Measurements from ENCODE around the gene PEBP1. TPM values are rescaled to one million over a fixed set of nuclear protein-coding genes. Genes with fewer than 3 reads are reported as not detected.
A peak's percentile ranks its signal among the peaks of the same experiment; 100 is the strongest.

The PEBP1 gene
- total RNA-seq, 5 donors from 2014 or later (not counting 1 experiment from before 2014, with no cell fraction given) = 86.4 to 107 (median 97.3) TPM

- ATAC-seq (replicated peaks in 1 of 4) = no peak
- Histone ChIP-seq H3K27ac (ENCODE audit: low read length) (no peak overlapping the region), H3K4me1 (ENCODE audit: control insufficient read depth in 1 of 2, extremely low read depth in 1 of 2, insufficient read depth in 2 of 2, low read length in 2 of 2) (peaks cover 0 to 5% of the 10 kb centered on the region in 2 experiments), H3K4me3 (ENCODE audit: control insufficient read depth in 1 of 2, extremely low read depth in 1 of 2, low read length in 1 of 2) (no peak overlapping the region), H3K9me3 (no peaks in the 10 kb centered on the region), H3K36me3 (ENCODE audit: control insufficient read depth in 2 of 2, extremely low read depth in 1 of 2, insufficient read depth in 1 of 2, low read length in 1 of 2) (no peaks in the 10 kb centered on the region), H3K27me3 (replicated peaks in 1 of 2; ENCODE audit: control insufficient read depth in 2 of 2, extremely low read depth in 1 of 2, insufficient read depth in 2 of 2, low read length in 1 of 2) (peaks cover 0 to 14% of the 10 kb centered on the region in 2 experiments)
- H3K4me3 Mint-ChIP-seq = no peak overlapping the region
- DNase-seq = no peak
- no CpG with 5 or more reads among the region's 1 CpG for WGBS (ENCODE audit: insufficient coverage)
- no peaks in the 10 kb centered on the region for H3K9me3 Mint-ChIP-seq
- no peak overlapping the region for H3K27ac Mint-ChIP-seq
- H3K4me1 Mint-ChIP-seq = peaks cover 4 to 6% (median 4%) of the 10 kb centered on the region in 3 donors
- peaks cover 4 to 14% of the 10 kb centered on the region in 2 donors for H3K27me3 Mint-ChIP-seq
- POLR2A ChIA-PET = no interaction called here
- CTCF ChIA-PET = interaction anchor here (0.6 kb wide), 2 partner anchors 22 to 904 kb away, joined by 3 to 6 read pairs; no protein-coding TSS in a partner anchor
- no peaks in the 10 kb centered on the region for H3K36me3 Mint-ChIP-seq
These were observed 26.8 kb upstream of the PEBP1 start for GRCh38 chr12:118109088-118109487.

- H3K4me1 Mint-ChIP-seq = peaks cover 7 to 12% (median 8%) of the 10 kb centered on the region in 3 donors
- ATAC-seq (replicated peaks in 1 of 4) (no peak), DNase-seq (no peak)
- Histone ChIP-seq H3K9me3 (no peaks in the 10 kb centered on the region), H3K27me3 (replicated peaks in 1 of 2; ENCODE audit: control insufficient read depth in 2 of 2, extremely low read depth in 1 of 2, insufficient read depth in 2 of 2, low read length in 1 of 2) (no peaks in the 10 kb centered on the region), H3K36me3 (ENCODE audit: control insufficient read depth in 2 of 2, extremely low read depth in 1 of 2, insufficient read depth in 1 of 2, low read length in 1 of 2) (peaks cover 0 to 5% of the 10 kb centered on the region in 2 donors), H3K4me1 (ENCODE audit: control insufficient read depth in 1 of 2, extremely low read depth in 1 of 2, insufficient read depth in 2 of 2, low read length in 2 of 2) (peaks cover 0 to 2% of the 10 kb centered on the region in 2 experiments), H3K4me3 (ENCODE audit: control insufficient read depth in 1 of 2, extremely low read depth in 1 of 2, low read length in 1 of 2) (no peak overlapping the region), H3K27ac (ENCODE audit: low read length) (no peak overlapping the region)
- H3K4me3 Mint-ChIP-seq = no peak overlapping the region
- no peaks in the 10 kb centered on the region for H3K9me3 Mint-ChIP-seq
- POLR2A ChIA-PET = no interaction called here
- peaks cover 3% of the 10 kb centered on the region for H3K36me3 Mint-ChIP-seq
- no peak overlapping the region for H3K27ac Mint-ChIP-seq
- CTCF ChIA-PET = interaction anchor here (0.7 to 2.3 kb wide), 5 partner anchors 9 to 256 kb away, joined by 3 to 22 read pairs (median 4); partner anchors contain the start of genes PEBP1 (in 1 of the 2) and SUDS3 (in 1 of the 2)
- H3K27me3 Mint-ChIP-seq = no peaks in the 10 kb centered on the region
- 93% methylated on average over 9 of the region's 10 CpGs for WGBS (ENCODE audit: insufficient coverage)
These were observed 16.5 kb upstream of the PEBP1 start for GRCh38 chr12:118119449-118119879.

- peaks cover 7 to 12% (median 8%) of the 10 kb centered on the region in 3 donors for H3K4me1 Mint-ChIP-seq
- H3K4me3 Mint-ChIP-seq = no peak overlapping the region
- H3K27me3 Mint-ChIP-seq = no peaks in the 10 kb centered on the region
- no peaks in the 10 kb centered on the region for H3K9me3 ChIP-seq
- ATAC-seq (replicated peaks in 1 of 4) = peak; percentile 56 to 83 (median 72)
- no peaks in the 10 kb centered on the region for H3K9me3 Mint-ChIP-seq
- 11% methylated on average over 6 of the region's 8 CpGs for WGBS (ENCODE audit: insufficient coverage)
- peaks cover 0 to 2% of the 10 kb centered on the region in 2 experiments for H3K4me1 ChIP-seq (ENCODE audit: control insufficient read depth in 1 of 2, extremely low read depth in 1 of 2, insufficient read depth in 2 of 2, low read length in 2 of 2)
- no peak overlapping the region for H3K4me3 ChIP-seq (ENCODE audit: control insufficient read depth in 1 of 2, extremely low read depth in 1 of 2, low read length in 1 of 2)
- H3K36me3 ChIP-seq (ENCODE audit: control insufficient read depth in 2 of 2, extremely low read depth in 1 of 2, insufficient read depth in 1 of 2, low read length in 1 of 2) = peaks cover 0 to 5% of the 10 kb centered on the region in 2 donors
- no peaks in the 10 kb centered on the region for H3K27me3 ChIP-seq (replicated peaks in 1 of 2; ENCODE audit: control insufficient read depth in 2 of 2, extremely low read depth in 1 of 2, insufficient read depth in 2 of 2, low read length in 1 of 2)
- peak in 32 of 35 experiments; percentile 16 to 76 (median 48) for DNase-seq
- ChIA-PET CTCF (interaction anchor here (0.6 to 2.3 kb wide), 11 partner anchors 15 to 543 kb away, joined by 3 to 22 read pairs (median 5); partner anchors contain the start of genes PEBP1 (in 2 of the 2), TAOK3 (in 2 of the 2), SUDS3 (in 1 of the 2) and WSB2 (in 1 of the 2)), POLR2A (no interaction called here)
- peak overlapping the region; percentile 80 to 86 for H3K27ac Mint-ChIP-seq
- H3K36me3 Mint-ChIP-seq = no peaks in the 10 kb centered on the region
- H3K27ac ChIP-seq (ENCODE audit: low read length) = peak overlapping the region; percentile 78
These were observed 15.2 kb upstream of the PEBP1 start for GRCh38 chr12:118120579-118121363.

- Mint-ChIP-seq H3K27me3 (no peaks in the 10 kb centered on the region), H3K36me3 (no peaks in the 10 kb centered on the region), H3K9me3 (no peaks in the 10 kb centered on the region), H3K4me1 (peaks cover 7 to 12% (median 8%) of the 10 kb centered on the region in 3 donors), H3K27ac (no peak overlapping the region), H3K4me3 (no peak overlapping the region)
- POLR2A ChIA-PET = no interaction called here
- Histone ChIP-seq H3K9me3 (no peaks in the 10 kb centered on the region), H3K27me3 (replicated peaks in 1 of 2; ENCODE audit: control insufficient read depth in 2 of 2, extremely low read depth in 1 of 2, insufficient read depth in 2 of 2, low read length in 1 of 2) (no peaks in the 10 kb centered on the region), H3K27ac (ENCODE audit: low read length) (no peak overlapping the region), H3K4me1 (ENCODE audit: control insufficient read depth in 1 of 2, extremely low read depth in 1 of 2, insufficient read depth in 2 of 2, low read length in 2 of 2) (peaks cover 0 to 2% of the 10 kb centered on the region in 2 experiments), H3K36me3 (ENCODE audit: control insufficient read depth in 2 of 2, extremely low read depth in 1 of 2, insufficient read depth in 1 of 2, low read length in 1 of 2) (no peaks in the 10 kb centered on the region), H3K4me3 (ENCODE audit: control insufficient read depth in 1 of 2, extremely low read depth in 1 of 2, low read length in 1 of 2) (no peak overlapping the region)
- no peak for ATAC-seq (replicated peaks in 1 of 4)
- DNase-seq = no peak
- no CpG with 5 or more reads among the region's 6 CpGs for WGBS (ENCODE audit: insufficient coverage)
- CTCF ChIA-PET = interaction anchor here (1.1 to 1.7 kb wide), 3 partner anchors 13 to 254 kb away, joined by 4 to 13 read pairs (median 4); partner anchors contain the start of gene PEBP1 (in 1 of the 2)
These were observed 13.7 kb upstream of the PEBP1 start for GRCh38 chr12:118122264-118122663.

GRCh38 chr12:118124333-118124874, 11.5 kb upstream of the PEBP1 start:
- no peak for ATAC-seq (replicated peaks in 1 of 4)
- WGBS (ENCODE audit: insufficient coverage) = no CpG with 5 or more reads among the region's 5 CpGs
- POLR2A ChIA-PET = interaction anchor here in 1 of 2 donors (0.5 to 0.6 kb wide), 2 partner anchors 16 to 281 kb away, joined by 3 to 4 read pairs; no protein-coding TSS in a partner anchor

GRCh38 chr12:118125743-118126118, 10.2 kb upstream of the PEBP1 start:
- DNase-seq (no peak), ATAC-seq (replicated peaks in 1 of 4) (no peak)
- ChIA-PET POLR2A (no interaction called here), CTCF (interaction anchor here in 1 of 2 donors (0.6 kb wide), 1 partner anchor 44 kb away, joined by 4 read pairs; no protein-coding TSS in a partner anchor)
- 67% methylated on average over 1 of the region's 4 CpGs for WGBS (ENCODE audit: insufficient coverage)
- Mint-ChIP-seq H3K36me3 (no peaks in the 10 kb centered on the region), H3K4me3 (no peak overlapping the region), H3K9me3 (no peaks in the 10 kb centered on the region), H3K27ac (no peak overlapping the region), H3K4me1 (peaks cover under 1 to 7% (median 3%) of the 10 kb centered on the region in 3 donors), H3K27me3 (no peaks in the 10 kb centered on the region)
- Histone ChIP-seq H3K9me3 (no peaks in the 10 kb centered on the region), H3K36me3 (ENCODE audit: control insufficient read depth in 2 of 2, extremely low read depth in 1 of 2, insufficient read depth in 1 of 2, low read length in 1 of 2) (no peaks in the 10 kb centered on the region), H3K4me1 (ENCODE audit: control insufficient read depth in 1 of 2, extremely low read depth in 1 of 2, insufficient read depth in 2 of 2, low read length in 2 of 2) (peaks cover 0 to 2% of the 10 kb centered on the region in 2 experiments), H3K27ac (ENCODE audit: low read length) (no peak overlapping the region), H3K27me3 (replicated peaks in 1 of 2; ENCODE audit: control insufficient read depth in 2 of 2, extremely low read depth in 1 of 2, insufficient read depth in 2 of 2, low read length in 1 of 2) (no peaks in the 10 kb centered on the region), H3K4me3 (ENCODE audit: control insufficient read depth in 1 of 2, extremely low read depth in 1 of 2, low read length in 1 of 2) (no peak overlapping the region)

More at GRCh38 chr12:118124333-118124874, 11.5 kb upstream of the PEBP1 start:
- Histone ChIP-seq H3K27ac (ENCODE audit: low read length) (no peak overlapping the region), H3K4me3 (ENCODE audit: control insufficient read depth in 1 of 2, extremely low read depth in 1 of 2, low read length in 1 of 2) (no peak overlapping the region), H3K9me3 (no peaks in the 10 kb centered on the region), H3K36me3 (ENCODE audit: control insufficient read depth in 2 of 2, extremely low read depth in 1 of 2, insufficient read depth in 1 of 2, low read length in 1 of 2) (no peaks in the 10 kb centered on the region), H3K4me1 (ENCODE audit: control insufficient read depth in 1 of 2, extremely low read depth in 1 of 2, insufficient read depth in 2 of 2, low read length in 2 of 2) (peaks cover 0 to 2% of the 10 kb centered on the region in 2 experiments), H3K27me3 (replicated peaks in 1 of 2; ENCODE audit: control insufficient read depth in 2 of 2, extremely low read depth in 1 of 2, insufficient read depth in 2 of 2, low read length in 1 of 2) (no peaks in the 10 kb centered on the region)
- no peak overlapping the region for H3K27ac Mint-ChIP-seq
- H3K9me3 Mint-ChIP-seq = no peaks in the 10 kb centered on the region
- H3K27me3 Mint-ChIP-seq = no peaks in the 10 kb centered on the region
- H3K36me3 Mint-ChIP-seq = no peaks in the 10 kb centered on the region
- DNase-seq = no peak
- CTCF ChIA-PET = interaction anchor here (0.7 kb wide), 3 partner anchors 11 to 59 kb away, joined by 3 to 4 read pairs (median 3); no protein-coding TSS in a partner anchor
- H3K4me3 Mint-ChIP-seq = no peak overlapping the region
- peaks cover 7 to 12% (median 8%) of the 10 kb centered on the region in 3 donors for H3K4me1 Mint-ChIP-seq
